GM12873 (cell line): ENCODE data around the gene PCSK2.

Experiments
- CTCF ChIP-seq: IDR thresholded peaks from 2 replicates; pipeline ENCODE4 v1.5.1; 2012; ENCODE audit warnings: low read depth, mild to moderate bottlenecking, moderate library complexity, low read length, control low read depth; ENCODE audit not compliant: insufficient read depth; ENCODE audit errors: missing control alignments

Gene PCSK2

GRCh38 chr20:17227219-17227575 lies 357 bp downstream of the PCSK2 start:
- TF ChIP-seq CTCF: no peak

GRCh38 chr20:17227669-17228623 lies 1.1 kb downstream of the PCSK2 start:
- TF ChIP-seq CTCF: no peak

- no peak for TF ChIP-seq CTCF
These were observed 1.8 kb downstream of the PCSK2 start for GRCh38 chr20:17228624-17229061.

- TF ChIP-seq CTCF: no peak
These were observed 2.4 kb downstream of the PCSK2 start for GRCh38 chr20:17229256-17229655.

- no peak for TF ChIP-seq CTCF
These were observed 6.8 kb downstream of the PCSK2 start for GRCh38 chr20:17233626-17234025.

GRCh38 chr20:17236766-17237165 lies 9.9 kb downstream of the PCSK2 start:
- TF ChIP-seq CTCF: no peak

- no peak for TF ChIP-seq CTCF
These were observed 21.4 kb downstream of the PCSK2 start for GRCh38 chr20:17248224-17248623.
